Sigmoid colon (tissue), 4 donors: ENCODE data around the gene NRF1.

ENCODE experiments used
- CTCF ChIP-seq, 4 experiments: fragments of 450-650 bp in 3 of 4; fragments of 200-600 bp in 1 of 4; IDR thresholded peaks; one replicate each; pipeline ENCODE4 v1.5.1; 2016 to 2019; ENCODE audit warnings: antibody characterized with exemption in 4 of 4, mild to moderate bottlenecking in 3 of 4, moderate library complexity in 2 of 4
- POLR2A ChIP-seq, 2 donors: fragments of 450-650 bp; IDR thresholded peaks; one replicate each; pipeline ENCODE4 v1.6.1; 2016; ENCODE audit warnings: antibody characterized with exemption in 2 of 2, mild to moderate bottlenecking in 2 of 2, moderate library complexity in 2 of 2
- POLR2AphosphoS5 ChIP-seq, 4 donors: sonication (generic); formaldehyde crosslinking; IDR thresholded peaks; one replicate each; pipeline ENCODE4 v1.6.1; 2017; ENCODE audit warnings: antibody characterized with exemption in 4 of 4

- TF ChIP-seq CTCF (IDR thresholded peaks at IDR 0.05), result no peak
- TF ChIP-seq POLR2AphosphoS5 (IDR thresholded peaks at IDR 0.05), result no peak
- no peak for TF ChIP-seq POLR2A (IDR thresholded peaks at IDR 0.05)
Observed at GRCh38 chr7:129649128-129649690, 37.7 kb downstream of the NRF1 start.
